H1 (cell line): ENCODE measurements around the gene VIPR2. TPM values are rescaled to one million over a fixed set of nuclear protein-coding genes. Genes with fewer than 3 reads are reported as not detected.

Experiments used
- CTCF ChIA-PET: fragments of 300-600 bp; sonication (Branson Sonifier 250); formaldehyde crosslinking; loops from one replicate; lab custom pipeline; 2021; ENCODE audit not compliant: partially characterized antibody; lab: Charles Lee
- POLR2A ChIA-PET: fragments of 300-600 bp; sonication (Branson Sonifier 250); formaldehyde crosslinking; loops from one replicate; lab custom pipeline; 2021; ENCODE audit warnings: inconsistent platforms; ENCODE audit not compliant: partially characterized antibody; lab: Charles Lee
- DNase-seq, 2 experiments: peaks; one replicate each; pipeline versions ENCODE4 v3.0.0 to v3.0.0-alpha.2; 2010 to 2022; ENCODE audit warnings: low spot score in 2 of 2, low read depth in 1 of 2, mixed read lengths in 1 of 2
- FAIRE-seq: peaks from 2 replicates; lab custom pipeline; 2011; peaks lifted over from hg19 to GRCh38; lab: Jason Lieb, UNC
- H2AFZ ChIP-seq: 2 replicates; pipeline ENCODE4 v1.8.1; 2012; ENCODE audit warnings: low read length, inconsistent platforms
- H2AK5ac ChIP-seq: 2 replicates; pipeline ENCODE4 v1.6.1; 2013; ENCODE audit warnings: low read depth, low read length
- H2BK120ac ChIP-seq: replicated peaks from 2 replicates; pipeline ENCODE3; 2013; ENCODE audit warnings: low read depth, low read length, inconsistent platforms
- H2BK12ac ChIP-seq: 2 replicates; pipeline ENCODE4 v1.6.1; 2013; ENCODE audit warnings: low read depth, low read length
- H2BK15ac ChIP-seq: 2 replicates; pipeline ENCODE4 v1.6.1; 2013; ENCODE audit warnings: low read length
- H2BK20ac ChIP-seq: 2 replicates; pipeline ENCODE4 v1.6.1; 2013; ENCODE audit warnings: low read length
- H2BK5ac ChIP-seq: 2 replicates; pipeline ENCODE4 v1.6.1; 2013; ENCODE audit warnings: low read depth, low read length
- H3K14ac ChIP-seq: 2 replicates; pipeline ENCODE4 v1.6.1; 2013; ENCODE audit warnings: inconsistent platforms; ENCODE audit not compliant: insufficient read length
- H3K18ac ChIP-seq: 2 replicates; pipeline ENCODE4 v1.6.1; 2013; ENCODE audit warnings: low read length; ENCODE audit errors: extremely low read depth
- H3K23ac ChIP-seq: 2 replicates; pipeline ENCODE4 v1.6.1; 2013; ENCODE audit warnings: inconsistent platforms; ENCODE audit not compliant: insufficient read length
- H3K23me2 ChIP-seq: 2 replicates; pipeline ENCODE4 v1.6.1; 2013; ENCODE audit warnings: low read depth, low read length
- H3K27ac ChIP-seq: 2 replicates; pipeline ENCODE4 v1.6.1; 2011; ENCODE audit warnings: low read depth, low read length, inconsistent platforms
- H3K27me3 ChIP-seq, 4 experiments: replicated peaks in 1 of 4; 1 replicate in 1 of 4; 2 replicates in 3 of 4; pipeline versions ENCODE4 v1.6.1 to v1.8.1; 2011 to 2013; ENCODE audit warnings: low read length in 3 of 4, mild to moderate bottlenecking in 3 of 4, inconsistent platforms in 2 of 4, mixed read lengths in 2 of 4, moderate library complexity in 1 of 4; ENCODE audit not compliant: control insufficient read depth in 3 of 4, insufficient read depth in 3 of 4; ENCODE audit errors: extremely low read depth in 1 of 4
- H3K36me3 ChIP-seq, 4 experiments: 2 replicates each; pipeline versions ENCODE4 v1.6.1 to v1.8.1; 2011 to 2013; ENCODE audit warnings: mild to moderate bottlenecking in 4 of 4, low read length in 3 of 4, moderate library complexity in 2 of 4, control low read depth in 1 of 4, inconsistent platforms in 1 of 4; ENCODE audit not compliant: insufficient read depth in 4 of 4, control insufficient read depth in 2 of 4
- H3K4ac ChIP-seq: replicated peaks from 2 replicates; pipeline ENCODE3; 2013; ENCODE audit warnings: low read length, low read depth, mixed read lengths, inconsistent platforms; ENCODE audit not compliant: insufficient read length
- H3K4me1 ChIP-seq, 4 experiments: replicated peaks in 1 of 4; 1 replicate in 1 of 4; 2 replicates in 3 of 4; pipeline versions ENCODE4 v1.6.1 to v1.8.1; 2011 to 2013; ENCODE audit warnings: low read length in 3 of 4, inconsistent platforms in 2 of 4, mixed read lengths in 1 of 4; ENCODE audit not compliant: insufficient read depth in 4 of 4, control insufficient read depth in 3 of 4
- H3K4me2 ChIP-seq, 2 experiments: 2 replicates each; pipeline versions ENCODE4 v1.6.1 to v1.8.1; 2011 to 2013; ENCODE audit warnings: low read depth in 2 of 2, low read length in 2 of 2, control low read depth in 1 of 2, inconsistent platforms in 1 of 2, mild to moderate bottlenecking in 1 of 2; ENCODE audit not compliant: insufficient read depth in 1 of 2
- H3K4me3 ChIP-seq, 4 experiments: fragments of 200-600, 300-600 bp in 1 of 4; sonication (generic), shearing (Covaris generic), sonication (Bioruptor Twin) in 1 of 4; 2 replicates each; pipeline versions ENCODE4 v1.5.1 to v1.8.1; 2011 to 2016; ENCODE audit warnings: low read length in 4 of 4, low read depth in 3 of 4, control low read depth in 2 of 4, inconsistent platforms in 2 of 4, mild to moderate bottlenecking in 2 of 4, mixed read lengths in 1 of 4, moderate library complexity in 1 of 4; ENCODE audit not compliant: insufficient read depth in 2 of 4; ENCODE audit errors: extremely low read depth in 1 of 4
- H3K56ac ChIP-seq: replicated peaks from 2 replicates; pipeline ENCODE3; 2013; ENCODE audit warnings: low read depth, mild to moderate bottlenecking, mixed read lengths, low read length, inconsistent platforms; ENCODE audit not compliant: insufficient read length
- H3K79me1 ChIP-seq: 2 replicates; pipeline ENCODE4 v1.6.1; 2013; ENCODE audit warnings: low read depth, low read length, control low read depth
- H3K79me2 ChIP-seq, 2 experiments: 2 replicates each; pipeline versions ENCODE4 v1.6.1 to v1.8.1; 2012 to 2013; ENCODE audit warnings: low read length in 2 of 2, mild to moderate bottlenecking in 2 of 2, inconsistent platforms in 1 of 2; ENCODE audit not compliant: insufficient read depth in 2 of 2, control insufficient read depth in 1 of 2
- H3K9ac ChIP-seq, 4 experiments: replicated peaks in 1 of 4; 1 replicate in 1 of 4; 2 replicates in 3 of 4; pipeline versions ENCODE4 v1.6.1 to v1.8.1; 2011 to 2013; ENCODE audit warnings: low read depth in 3 of 4, low read length in 3 of 4, control low read depth in 2 of 4, mild to moderate bottlenecking in 2 of 4, moderate library complexity in 2 of 4, inconsistent platforms in 1 of 4; ENCODE audit errors: extremely low read depth in 1 of 4
- H3K9me3 ChIP-seq, 2 experiments: 2 replicates each; pipeline versions ENCODE4 v1.6.1 to v1.8.1; 2012 to 2013; ENCODE audit warnings: mild to moderate bottlenecking in 2 of 2, moderate library complexity in 2 of 2, control low read depth in 1 of 2, inconsistent platforms in 1 of 2, low read depth in 1 of 2, low read length in 1 of 2, mixed read lengths in 1 of 2; ENCODE audit not compliant: insufficient read depth in 2 of 2
- H4K20me1 ChIP-seq, 2 experiments: replicated peaks in 1 of 2; 2 replicates each; pipeline versions ENCODE3 to v1.8.1; 2011 to 2013; ENCODE audit warnings: inconsistent platforms in 2 of 2, low read length in 2 of 2, mild to moderate bottlenecking in 1 of 2; ENCODE audit not compliant: insufficient read depth in 2 of 2, control insufficient read depth in 1 of 2
- H4K5ac ChIP-seq: 2 replicates; pipeline ENCODE4 v1.6.1; 2013; ENCODE audit warnings: low read length, low read depth, mixed read lengths, inconsistent platforms; ENCODE audit not compliant: insufficient read length
- H4K8ac ChIP-seq: 2 replicates; pipeline ENCODE4 v1.8.0; 2013; ENCODE audit warnings: mild to moderate bottlenecking, moderate library complexity, low read length, inconsistent platforms; ENCODE audit not compliant: insufficient read depth; ENCODE audit errors: extremely low read depth
- H4K91ac ChIP-seq: replicated peaks from 2 replicates; pipeline ENCODE3; 2013; ENCODE audit warnings: low read length, mixed read lengths, inconsistent platforms; ENCODE audit not compliant: insufficient read length
- BRCA1 ChIP-seq: IDR thresholded peaks from 2 replicates; pipeline ENCODE4 v1.6.1; 2012; ENCODE audit warnings: low read depth, low read length, improper control_type of control experiment
- CHD1 ChIP-seq: IDR thresholded peaks from 2 replicates; pipeline ENCODE4 v1.6.1; 2012; ENCODE audit warnings: low read depth, low read length, improper control_type of control experiment
- RAD21 ChIP-seq, 2 experiments: IDR thresholded peaks in 1 of 2; conservative IDR thresholded peaks in 1 of 2; 2 replicates each; pipeline ENCODE4 v1.6.1; 2011; ENCODE audit warnings: low read depth in 2 of 2, low read length in 2 of 2, improper control_type of control experiment in 1 of 2, inconsistent platforms in 1 of 2, mild to moderate bottlenecking in 1 of 2, moderate library complexity in 1 of 2
- WGBS, 2 experiments: shearing (Covaris generic) in 1 of 2; methylation state at CpG; one replicate each; pipeline versions ENCODE4 v1.1.6 to v1.1.7; 2013 to 2015; ENCODE audit warnings: low lambda C conversion rate in 2 of 2, mixed read lengths in 2 of 2, inconsistent platforms in 1 of 2, low coverage in 1 of 2, missing lambda C conversion rate in 1 of 2; ENCODE audit not compliant: insufficient replicate concordance in 2 of 2, insufficient coverage in 1 of 2, insufficient read length in 1 of 2; ENCODE audit errors: extremely low coverage in 1 of 2, missing lambda C conversion rate in 1 of 2; 5-methylcytosine and 5-hydroxymethylcytosine counted together
- polyA plus RNA-seq, 7 experiments: library from polyadenylated mRNA; depleted of rRNA in 3 of 7; stranded (reverse) in 5 of 7; unstranded in 2 of 7; fragments of >200 nt in 5 of 7; fragments of 200-250 nt in 2 of 7; gene quantifications; 1 replicate in 5 of 7; 2 replicates in 1 of 7; 4 replicates in 1 of 7; pipeline versions ENCODE4 v1.2.1 to v1.2.3, GENCODE V29; 2011 to 2013; ENCODE audit warnings: missing spikeins in 2 of 7, mixed read lengths in 2 of 7
- total RNA-seq: library from RNA; stranded (reverse); fragmentation: NEBNext Ultra II Directional; extraction: Animal tissue kit (Norgen Biotek cat#: 25700); gene quantifications from 2 replicates; pipeline ENCODE4 v1.2.1, GENCODE V29; 2021
- TF ChIP-seq, protein P1 (sequence below): IDR thresholded peaks from 2 replicates; pipeline ENCODE4 v1.6.1; 2012; ENCODE audit warnings: inconsistent platforms
- TF ChIP-seq, protein P2 (sequence below), 3 experiments: IDR thresholded peaks; 1 replicate in 2 of 3; 2 replicates in 1 of 3; pipeline versions ENCODE4 v1.5.1 to v1.6.1; 2011; ENCODE audit warnings: low read length in 3 of 3, mild to moderate bottlenecking in 3 of 3, inconsistent platforms in 2 of 3, low read depth in 1 of 3, moderate library complexity in 1 of 3; ENCODE audit not compliant: insufficient read depth in 1 of 3; ENCODE audit errors: control extremely low read depth in 1 of 3

VIPR2 gene
- total and polyA plus RNA-seq, 2 of the 8 experiments (the other 6 are each of a cell fraction or from before 2014, with no cell fraction given) = 2.4 to 6.3 TPM

DNA sequence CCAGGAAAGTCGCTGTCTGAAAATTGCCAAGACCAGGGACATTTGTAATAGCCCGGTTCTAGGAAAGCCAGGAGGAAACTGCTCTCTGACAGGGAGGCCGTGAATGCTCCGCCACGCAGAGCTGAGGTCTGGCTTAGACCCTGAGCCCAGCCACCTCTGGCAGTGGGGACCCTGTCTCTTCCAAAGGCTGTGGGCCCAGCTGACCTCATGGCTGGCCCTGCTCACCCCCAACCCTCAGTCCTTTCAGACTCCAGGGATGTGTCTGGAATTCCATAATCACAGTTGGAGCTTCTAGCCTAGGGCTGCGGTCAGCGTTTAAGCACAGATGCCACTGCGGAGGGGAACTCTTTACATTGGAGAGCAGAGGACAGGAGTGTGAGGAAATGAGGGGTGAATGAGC, 6.6 kb upstream of the VIPR2 start:
- H3K27me3 ChIP-seq = peaks cover 0 to 3% (median 1%) of the 10 kb centered on the region in 4 experiments; a peak in 2 of 7 replicates

More for the DNA sequence above, 6.6 kb upstream of the VIPR2 start:
- DNase-seq (no peak), FAIRE-seq (no peak)
- H3K36me3 ChIP-seq = no peaks in the 10 kb centered on the region
- no peak overlapping the region for H3K4ac ChIP-seq
- H4K20me1 ChIP-seq = no peaks in the 10 kb centered on the region
- H3K9ac ChIP-seq = no peak overlapping the region
- H3K79me2 ChIP-seq = no peaks in the 10 kb centered on the region
- H2AK5ac ChIP-seq = no peak overlapping the region
- POLR2A ChIA-PET = no interaction called here
- no peaks in the 10 kb centered on the region; a peak in 1 of 4 replicates for H3K9me3 ChIP-seq
- H3K14ac ChIP-seq = no peak overlapping the region
- TF ChIP-seq RAD21 (IDR thresholded peaks at IDR 0.05 in 1 of 2, conservative IDR thresholded peaks at IDR 0.05 in 1 of 2; ENCODE audit: low read depth in 2 of 2, low read length in 2 of 2) (no peak), CHD1 (no peak), BRCA1 (no peak)
- TF ChIP-seq, protein P1, sequence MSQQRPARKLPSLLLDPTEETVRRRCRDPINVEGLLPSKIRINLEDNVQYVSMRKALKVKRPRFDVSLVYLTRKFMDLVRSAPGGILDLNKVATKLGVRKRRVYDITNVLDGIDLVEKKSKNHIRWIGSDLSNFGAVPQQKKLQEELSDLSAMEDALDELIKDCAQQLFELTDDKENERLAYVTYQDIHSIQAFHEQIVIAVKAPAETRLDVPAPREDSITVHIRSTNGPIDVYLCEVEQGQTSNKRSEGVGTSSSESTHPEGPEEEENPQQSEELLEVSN = no peak
- TF ChIP-seq, protein P2, sequence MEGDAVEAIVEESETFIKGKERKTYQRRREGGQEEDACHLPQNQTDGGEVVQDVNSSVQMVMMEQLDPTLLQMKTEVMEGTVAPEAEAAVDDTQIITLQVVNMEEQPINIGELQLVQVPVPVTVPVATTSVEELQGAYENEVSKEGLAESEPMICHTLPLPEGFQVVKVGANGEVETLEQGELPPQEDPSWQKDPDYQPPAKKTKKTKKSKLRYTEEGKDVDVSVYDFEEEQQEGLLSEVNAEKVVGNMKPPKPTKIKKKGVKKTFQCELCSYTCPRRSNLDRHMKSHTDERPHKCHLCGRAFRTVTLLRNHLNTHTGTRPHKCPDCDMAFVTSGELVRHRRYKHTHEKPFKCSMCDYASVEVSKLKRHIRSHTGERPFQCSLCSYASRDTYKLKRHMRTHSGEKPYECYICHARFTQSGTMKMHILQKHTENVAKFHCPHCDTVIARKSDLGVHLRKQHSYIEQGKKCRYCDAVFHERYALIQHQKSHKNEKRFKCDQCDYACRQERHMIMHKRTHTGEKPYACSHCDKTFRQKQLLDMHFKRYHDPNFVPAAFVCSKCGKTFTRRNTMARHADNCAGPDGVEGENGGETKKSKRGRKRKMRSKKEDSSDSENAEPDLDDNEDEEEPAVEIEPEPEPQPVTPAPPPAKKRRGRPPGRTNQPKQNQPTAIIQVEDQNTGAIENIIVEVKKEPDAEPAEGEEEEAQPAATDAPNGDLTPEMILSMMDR (IDR thresholded peaks at IDR 0.05; ENCODE audit: control extremely low read depth in 1 of 3, insufficient read depth in 1 of 3, low read depth in 1 of 3, low read length in 3 of 3) = no peak
- H2BK5ac ChIP-seq = no peak overlapping the region
- H3K4me3 ChIP-seq = no peak overlapping the region
- H3K23ac ChIP-seq = no peak overlapping the region
- no peak overlapping the region for H2BK120ac ChIP-seq
- no peaks in the 10 kb centered on the region for H3K23me2 ChIP-seq
- no peak overlapping the region for H3K56ac ChIP-seq
- WGBS, 2 experiments = 82% methylated on average over 8 of the region's 8 CpGs; no CpG with 5 or more reads in 1 of the 2 experiments
- H2AFZ ChIP-seq = no peak overlapping the region
- no peak overlapping the region for H4K91ac ChIP-seq
- H3K4me1 ChIP-seq = peaks cover 1 to 13% (median 9%) of the 10 kb centered on the region in 4 experiments; a peak in 5 of 7 replicates
- no peak overlapping the region for H2BK20ac ChIP-seq
- H3K79me1 ChIP-seq = no peaks in the 10 kb centered on the region
- no peak overlapping the region for H2BK12ac ChIP-seq
- no peak overlapping the region for H4K5ac ChIP-seq
- no peak overlapping the region for H4K8ac ChIP-seq
- H3K27ac ChIP-seq = no peak overlapping the region
- no peak overlapping the region for H3K18ac ChIP-seq
- H3K4me2 ChIP-seq = no peak overlapping the region
- no peak overlapping the region for H2BK15ac ChIP-seq
- CTCF ChIA-PET = interaction anchor here (0.8 to 1.5 kb wide), 2 partner anchors 26 to 175 kb away, joined by 3 to 4 read pairs; no protein-coding TSS in a partner anchor
